Measurements from ENCODE around the gene LTBP3.

LTBP3 gene

DNA sequence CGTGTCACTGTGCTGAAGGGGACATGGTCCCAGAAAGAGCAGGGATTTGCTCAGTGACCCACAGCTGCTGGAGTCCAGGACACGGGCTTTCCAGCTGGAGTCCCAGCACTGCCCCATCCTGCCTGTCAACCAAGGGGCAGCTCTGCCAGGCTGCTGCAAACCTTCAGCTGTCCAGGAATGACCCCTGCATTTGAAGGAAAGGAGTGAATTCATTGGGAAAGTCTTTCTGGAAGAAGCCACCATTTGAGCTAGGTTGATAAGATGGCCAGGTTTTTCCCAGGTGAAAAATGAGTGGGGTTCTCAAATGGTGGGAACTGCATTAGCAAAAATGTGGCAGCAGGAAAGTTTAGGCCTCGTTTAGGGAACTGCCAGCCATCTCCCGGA, 28.1 kb upstream of the LTBP3 start:
- DNase-seq (ENCODE audit: low read depth, low spot score): no peak
- H3K27ac ChIP-seq: no peak overlapping the region

GRCh38 chr11:65585396-65586246, 27.5 kb upstream of the LTBP3 start:
- H3K27ac ChIP-seq: no peak overlapping the region
- no peak for DNase-seq (ENCODE audit: low read depth, low spot score)

GRCh38 chr11:65584723-65585171, 26.6 kb upstream of the LTBP3 start:
- no peak for DNase-seq (ENCODE audit: low read depth, low spot score)
- H3K27ac ChIP-seq: no peak overlapping the region

- no peak for DNase-seq (ENCODE audit: low read depth, low spot score)
- no peak overlapping the region for H3K27ac ChIP-seq
These were observed 25.9 kb upstream of the LTBP3 start for GRCh38 chr11:65584106-65584505.

GRCh38 chr11:65583589-65583988, 25.4 kb upstream of the LTBP3 start:
- no peak for DNase-seq (ENCODE audit: low read depth, low spot score)
- H3K27ac ChIP-seq: no peak overlapping the region

GRCh38 chr11:65581928-65582327, 23.8 kb upstream of the LTBP3 start:
- no peak overlapping the region for H3K27ac ChIP-seq
- DNase-seq (ENCODE audit: low read depth, low spot score): no peak

DNA sequence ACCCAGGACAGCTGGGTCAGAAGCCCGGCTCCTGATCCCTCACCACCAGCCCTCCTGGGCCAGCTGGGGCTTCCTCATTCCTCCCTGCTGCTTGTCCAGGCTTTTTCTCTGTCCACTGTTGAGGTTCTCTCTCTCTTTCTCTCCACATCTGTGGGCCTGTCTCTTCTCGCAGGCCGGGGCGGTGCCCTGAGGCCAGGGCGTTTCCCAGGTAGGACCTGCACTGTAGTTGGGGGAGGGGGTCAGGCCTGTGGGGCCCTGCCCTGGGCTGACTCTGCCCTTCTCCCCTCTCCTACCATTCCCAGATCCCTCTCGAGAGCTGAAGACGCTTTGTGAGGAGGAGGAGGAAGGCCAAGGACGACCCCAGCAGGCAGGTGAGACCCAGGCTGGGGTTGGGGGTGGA, 22.6 kb upstream of the LTBP3 start:
- H3K27ac ChIP-seq: no peak overlapping the region
- DNase-seq (ENCODE audit: low read depth, low spot score): no peak

DNA sequence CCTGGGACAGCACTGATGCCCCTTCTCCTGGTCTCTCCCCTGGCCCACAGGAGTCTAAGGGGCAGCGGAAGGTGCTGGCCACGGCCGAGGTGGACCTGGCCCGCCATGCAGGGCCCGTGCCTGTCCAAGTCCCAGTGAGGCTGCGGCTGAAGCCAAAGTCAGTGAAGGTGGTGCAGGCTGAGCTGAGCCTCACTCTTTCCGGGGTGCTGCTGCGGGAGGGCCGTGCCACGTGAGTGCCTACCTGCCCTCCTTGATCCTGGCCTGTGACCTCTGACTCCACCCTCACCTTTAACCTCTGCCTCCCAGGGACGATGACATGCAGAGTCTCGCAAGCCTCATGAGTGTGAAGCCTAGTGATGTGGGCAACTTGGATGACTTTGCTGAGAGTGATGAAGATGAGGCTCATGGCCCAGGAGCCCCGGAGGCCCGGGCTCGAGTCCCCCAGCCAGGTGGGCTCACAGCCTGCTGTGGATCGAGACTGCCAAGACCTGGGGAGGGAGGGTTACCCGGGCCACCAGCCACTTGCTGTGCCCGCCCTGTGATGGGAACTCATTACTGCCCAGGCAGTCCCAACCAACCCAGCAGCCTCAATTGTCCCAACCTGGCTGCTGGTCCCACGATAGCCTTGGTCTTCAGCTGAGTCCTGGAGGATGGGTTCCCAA, 22.0 kb upstream of the LTBP3 start:
- H3K27ac ChIP-seq: no peak overlapping the region
- no peak for DNase-seq (ENCODE audit: low read depth, low spot score)

DNA sequence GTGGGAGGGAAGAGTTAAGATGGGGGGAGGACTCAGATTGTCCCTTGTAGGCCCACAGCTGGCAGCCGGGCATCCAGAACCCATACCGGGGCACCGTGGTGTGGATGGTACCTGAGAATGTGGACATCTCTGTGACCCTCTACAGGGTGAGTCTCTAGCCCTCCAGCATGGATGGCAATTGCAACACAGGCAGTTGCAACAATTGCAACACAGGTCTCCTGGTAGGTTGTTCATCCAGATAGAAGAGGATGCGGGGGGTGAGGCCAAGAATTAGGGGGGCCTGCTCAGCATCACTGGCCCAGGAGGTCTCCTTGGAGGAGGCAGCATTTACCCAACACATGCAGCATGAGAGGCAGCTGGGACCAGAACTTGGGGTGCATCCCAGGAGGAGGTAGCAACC, 21.1 kb upstream of the LTBP3 start:
- DNase-seq (ENCODE audit: low read depth, low spot score): no peak
- H3K27ac ChIP-seq: no peak overlapping the region

- no peak for DNase-seq (ENCODE audit: low read depth, low spot score)
- no peak overlapping the region for H3K27ac ChIP-seq
These were observed 20.5 kb upstream of the LTBP3 start for GRCh38 chr11:65578667-65579066.

- H3K27ac ChIP-seq: peak overlapping the region; percentile 96
- no peak for DNase-seq (ENCODE audit: low read depth, low spot score)
These were observed 20.0 kb upstream of the LTBP3 start for GRCh38 chr11:65578134-65578533.

- H3K27ac ChIP-seq: peak overlapping the region; percentile 96
- no peak for DNase-seq (ENCODE audit: low read depth, low spot score)
These were observed 19.6 kb upstream of the LTBP3 start for GRCh38 chr11:65577756-65578109.

DNA sequence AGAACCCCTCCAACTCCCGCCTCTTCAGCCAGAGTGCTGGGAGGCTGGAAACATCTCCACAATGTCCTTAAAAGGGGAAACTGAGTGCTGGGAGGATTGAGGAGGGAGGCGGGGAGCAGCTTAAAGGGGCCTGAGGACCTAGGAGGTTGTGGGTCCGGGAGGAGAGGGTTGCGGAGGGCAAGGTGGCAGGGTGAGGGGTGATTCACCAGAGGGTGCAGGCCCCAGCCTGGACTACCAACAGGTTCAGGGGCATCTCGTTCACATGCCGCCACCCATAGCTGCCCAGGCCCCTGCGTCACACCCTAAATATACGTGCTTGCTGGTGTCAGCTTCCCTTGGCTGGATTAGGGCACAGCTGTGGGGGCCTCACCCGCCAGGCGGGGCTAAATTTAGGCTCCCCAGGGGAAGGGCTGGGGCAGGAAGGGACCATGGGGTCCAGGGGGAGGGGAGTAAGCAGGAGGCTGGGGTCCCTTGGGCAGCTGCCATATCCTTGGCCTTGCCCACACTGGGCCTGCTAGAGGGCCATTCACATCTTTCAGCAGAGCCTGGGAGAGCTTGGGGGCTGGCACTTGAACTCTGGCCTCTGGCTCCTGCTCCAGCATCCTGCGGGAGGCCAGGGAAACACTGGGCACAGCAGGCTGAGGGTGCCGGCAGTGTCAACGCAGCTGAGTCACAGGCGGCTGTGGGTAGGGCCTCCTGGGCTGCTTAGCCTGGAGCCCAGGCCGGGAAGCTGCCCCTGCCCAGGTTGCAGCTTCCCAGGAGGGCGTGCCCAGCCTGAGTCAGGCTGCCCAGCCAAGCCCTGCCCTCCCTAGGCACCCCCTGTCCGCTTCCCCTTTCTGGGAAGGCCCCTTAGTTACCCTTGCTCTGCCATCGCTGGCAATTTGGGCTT, 19.0 kb upstream of the LTBP3 start:
- DNase-seq (ENCODE audit: low read depth, low spot score): no peak
- peak overlapping the region; percentile 96 for H3K27ac ChIP-seq

GRCh38 chr11:65576232-65576866, 18.2 kb upstream of the LTBP3 start:
- H3K27ac ChIP-seq: peak overlapping the region; percentile 96
- no peak for DNase-seq (ENCODE audit: low read depth, low spot score)

DNA sequence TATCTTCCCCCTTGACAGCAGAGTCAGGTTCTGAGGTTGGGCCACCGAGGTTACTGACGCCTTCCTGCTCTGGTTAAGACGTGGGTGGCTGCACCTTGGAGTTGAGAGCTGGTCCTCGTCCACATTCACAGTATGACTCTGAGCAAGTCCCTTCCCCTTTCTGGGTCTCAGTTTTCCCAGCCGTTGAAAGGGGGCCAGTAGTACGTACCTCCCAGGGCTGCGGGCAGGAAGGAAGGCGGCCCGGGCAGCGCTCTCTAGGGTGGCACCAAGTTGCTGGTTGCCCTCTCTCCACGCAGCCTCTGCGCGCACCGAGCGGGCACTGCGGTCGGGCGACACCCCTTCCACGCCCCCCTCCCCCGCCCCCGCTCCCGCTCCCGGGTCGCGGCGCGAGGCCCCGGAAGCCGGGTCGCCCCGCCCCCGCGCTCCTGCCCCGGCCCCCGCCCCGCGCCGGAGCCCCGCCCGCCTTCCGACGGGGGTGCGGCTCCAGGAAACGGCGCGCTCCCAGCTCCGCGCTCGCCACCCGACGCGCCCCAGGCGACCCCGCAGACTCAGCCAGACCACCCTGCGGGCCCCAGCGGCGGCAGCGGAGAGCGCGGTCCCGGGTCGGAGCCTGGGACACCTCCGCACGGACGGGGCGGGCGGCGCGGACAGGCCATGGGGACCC, 17.5 kb upstream of the LTBP3 start, which contains the start of gene EHBP1L1:
Gene EHBP1L1 (plus strand): TSS at position 486 of the 664 bp plus-strand sequence. CDS start 250 bp downstream, outside the sequence.
- peak within 1 kb of the TSS; percentile 96 for H3K27ac ChIP-seq
- DNase-seq (ENCODE audit: low read depth, low spot score): no peak

GRCh38 chr11:65574811-65575567, 16.8 kb upstream of the LTBP3 start:
- peak overlapping the region; percentile 96 for H3K27ac ChIP-seq
- DNase-seq (ENCODE audit: low read depth, low spot score): no peak

DNA sequence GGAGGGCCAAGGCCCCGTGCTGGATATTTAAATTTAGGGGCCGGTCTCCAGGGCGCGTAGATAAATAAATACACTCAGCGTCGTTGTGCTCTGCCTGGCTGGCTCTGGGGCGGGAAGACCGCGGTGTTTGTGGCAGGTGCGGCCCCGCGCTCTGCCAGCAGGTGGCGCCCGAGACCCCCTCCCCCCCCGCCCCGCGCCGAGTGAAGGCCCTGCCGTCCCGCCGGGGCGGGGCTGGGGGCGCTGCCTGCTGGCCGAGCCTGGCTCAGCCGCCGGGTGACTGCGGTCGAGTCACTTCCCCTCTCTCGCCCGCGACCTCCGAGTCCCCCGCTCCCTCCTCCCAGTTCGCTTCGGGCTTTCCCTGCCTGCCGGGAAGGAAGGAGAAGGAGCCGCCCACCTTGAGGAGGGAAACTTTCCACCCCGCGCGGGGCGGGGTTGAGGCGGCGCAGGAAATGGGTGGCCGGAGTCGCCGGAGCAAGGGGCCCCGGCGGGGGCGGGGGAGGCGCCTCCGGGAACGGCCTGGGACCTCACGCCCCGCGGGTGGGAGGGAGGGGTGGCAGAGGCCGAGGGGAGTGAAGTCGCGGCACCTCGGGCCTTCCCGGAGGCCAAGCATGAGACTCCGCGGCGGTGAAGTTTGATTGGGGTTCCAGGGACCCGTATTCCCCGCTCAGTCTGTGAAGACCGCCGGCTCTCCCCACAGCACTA, 16.1 kb upstream of the LTBP3 start:
- peak overlapping the region; percentile 96 for H3K27ac ChIP-seq
- no peak for DNase-seq (ENCODE audit: low read depth, low spot score)

DNA sequence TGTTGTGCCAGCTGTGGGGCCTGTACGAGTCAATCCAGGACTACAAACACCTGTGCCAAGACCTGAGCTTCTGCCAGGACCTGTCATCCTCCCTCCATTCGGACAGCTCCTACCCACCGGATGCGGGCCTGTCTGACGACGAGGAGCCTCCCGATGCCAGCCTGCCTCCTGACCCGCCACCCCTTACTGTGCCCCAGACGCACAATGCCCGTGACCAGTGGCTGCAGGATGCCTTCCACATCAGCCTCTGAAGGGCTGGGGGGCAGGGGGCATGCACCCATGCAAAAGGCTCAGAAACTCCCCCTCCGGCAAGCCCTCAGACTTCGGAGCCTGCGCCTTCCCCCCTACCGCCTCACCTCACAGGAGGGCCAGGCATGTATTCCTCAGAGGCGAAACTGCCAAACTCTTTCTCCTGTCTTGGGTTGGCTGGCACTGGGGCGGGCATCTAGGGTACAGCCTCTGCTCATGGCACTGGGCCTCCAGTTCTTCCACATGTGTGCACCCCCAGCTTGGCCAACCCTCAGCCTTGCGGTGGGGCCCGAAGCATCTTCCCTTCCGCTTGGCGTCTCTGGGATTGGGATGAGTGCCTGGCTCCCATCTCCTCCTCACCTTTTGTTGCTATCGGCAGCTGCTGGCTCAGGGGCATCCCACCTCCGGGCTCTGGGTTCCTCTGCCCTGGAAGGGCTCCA, 15.4 kb upstream of the LTBP3 start:
- H3K27ac ChIP-seq: peak overlapping the region; percentile 96
- DNase-seq (ENCODE audit: low read depth, low spot score): no peak

Data from epithelial cell of prostate (primary cell).